ENCODE data around the gene TUBA4A. TPM values are rescaled to one million over a fixed set of nuclear protein-coding genes. Genes with fewer than 3 reads are reported as not detected.
A peak's percentile ranks its signal among the peaks of the same experiment; 100 is the strongest.

The TUBA4A gene
- total and polyA plus RNA-seq, 9 of the 15 experiments (the other 6 are each of a cell fraction or from before 2014, with no cell fraction given), result 25.1 to 174 (median 42.4) TPM

DNA sequence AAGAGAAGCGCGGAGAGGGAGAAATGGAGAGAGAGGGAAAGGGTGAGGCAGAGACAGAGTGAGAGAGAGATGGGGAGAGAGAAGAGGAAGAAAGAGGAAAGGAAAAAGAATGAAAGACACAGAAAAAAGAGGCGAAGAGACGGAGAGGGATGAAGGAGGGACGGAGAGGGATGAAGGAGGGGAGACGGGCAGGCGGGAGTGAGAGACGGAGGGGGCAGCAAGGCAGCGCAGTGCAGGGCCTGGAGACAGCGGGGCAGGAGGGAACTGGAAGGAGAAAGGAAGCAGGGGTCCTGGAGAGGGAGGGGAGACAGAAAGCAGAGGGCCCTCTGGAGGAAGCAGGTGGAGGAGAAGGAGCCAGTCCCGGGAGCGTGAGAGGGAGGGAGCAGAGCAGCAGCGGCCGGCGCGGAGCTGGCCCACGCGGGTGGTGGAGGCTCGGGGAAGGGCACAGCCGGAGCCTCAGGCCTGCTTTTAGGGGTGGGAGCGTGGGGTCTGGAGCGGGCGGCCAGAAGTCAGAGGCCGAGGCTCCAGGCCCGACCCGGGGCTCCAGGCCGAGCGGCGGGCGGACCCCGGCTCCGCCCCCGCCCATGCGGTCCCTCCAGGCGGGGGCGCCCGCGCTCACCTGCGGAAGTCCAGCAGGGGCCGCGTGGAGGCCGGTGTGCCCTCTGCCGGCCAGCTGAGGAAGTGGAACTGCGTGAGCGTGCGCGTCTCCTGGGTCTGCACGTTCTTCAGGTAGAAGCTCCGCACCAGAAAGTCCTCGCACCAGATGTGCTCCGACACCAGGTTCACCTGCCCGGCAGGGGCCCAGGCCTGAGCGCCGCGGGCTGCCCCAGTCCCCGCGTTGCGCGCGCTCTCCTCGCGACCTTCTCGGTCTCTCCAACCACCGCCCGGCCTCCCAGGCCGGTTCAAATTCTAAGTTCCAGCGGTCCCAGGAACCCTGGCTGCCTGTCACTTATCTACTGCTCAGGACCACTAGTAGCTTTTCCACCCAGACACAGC lies 40.9 kb upstream of the TUBA4A start (continued):
- TF ChIP-seq, protein P1, sequence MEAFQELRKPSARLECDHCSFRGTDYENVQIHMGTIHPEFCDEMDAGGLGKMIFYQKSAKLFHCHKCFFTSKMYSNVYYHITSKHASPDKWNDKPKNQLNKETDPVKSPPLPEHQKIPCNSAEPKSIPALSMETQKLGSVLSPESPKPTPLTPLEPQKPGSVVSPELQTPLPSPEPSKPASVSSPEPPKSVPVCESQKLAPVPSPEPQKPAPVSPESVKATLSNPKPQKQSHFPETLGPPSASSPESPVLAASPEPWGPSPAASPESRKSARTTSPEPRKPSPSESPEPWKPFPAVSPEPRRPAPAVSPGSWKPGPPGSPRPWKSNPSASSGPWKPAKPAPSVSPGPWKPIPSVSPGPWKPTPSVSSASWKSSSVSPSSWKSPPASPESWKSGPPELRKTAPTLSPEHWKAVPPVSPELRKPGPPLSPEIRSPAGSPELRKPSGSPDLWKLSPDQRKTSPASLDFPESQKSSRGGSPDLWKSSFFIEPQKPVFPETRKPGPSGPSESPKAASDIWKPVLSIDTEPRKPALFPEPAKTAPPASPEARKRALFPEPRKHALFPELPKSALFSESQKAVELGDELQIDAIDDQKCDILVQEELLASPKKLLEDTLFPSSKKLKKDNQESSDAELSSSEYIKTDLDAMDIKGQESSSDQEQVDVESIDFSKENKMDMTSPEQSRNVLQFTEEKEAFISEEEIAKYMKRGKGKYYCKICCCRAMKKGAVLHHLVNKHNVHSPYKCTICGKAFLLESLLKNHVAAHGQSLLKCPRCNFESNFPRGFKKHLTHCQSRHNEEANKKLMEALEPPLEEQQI (IDR thresholded peaks at IDR 0.05), result no peak
- no peak for TF ChIP-seq ZNF174 (CRISPR knock-in tag; IDR thresholded peaks at IDR 0.05)
- no peak for TF ChIP-seq OTX1 (CRISPR knock-in tag; IDR thresholded peaks at IDR 0.05)
- no peak for TF ChIP-seq PHB (CRISPR knock-in tag; IDR thresholded peaks at IDR 0.05)
- TF ChIP-seq, protein P2, sequence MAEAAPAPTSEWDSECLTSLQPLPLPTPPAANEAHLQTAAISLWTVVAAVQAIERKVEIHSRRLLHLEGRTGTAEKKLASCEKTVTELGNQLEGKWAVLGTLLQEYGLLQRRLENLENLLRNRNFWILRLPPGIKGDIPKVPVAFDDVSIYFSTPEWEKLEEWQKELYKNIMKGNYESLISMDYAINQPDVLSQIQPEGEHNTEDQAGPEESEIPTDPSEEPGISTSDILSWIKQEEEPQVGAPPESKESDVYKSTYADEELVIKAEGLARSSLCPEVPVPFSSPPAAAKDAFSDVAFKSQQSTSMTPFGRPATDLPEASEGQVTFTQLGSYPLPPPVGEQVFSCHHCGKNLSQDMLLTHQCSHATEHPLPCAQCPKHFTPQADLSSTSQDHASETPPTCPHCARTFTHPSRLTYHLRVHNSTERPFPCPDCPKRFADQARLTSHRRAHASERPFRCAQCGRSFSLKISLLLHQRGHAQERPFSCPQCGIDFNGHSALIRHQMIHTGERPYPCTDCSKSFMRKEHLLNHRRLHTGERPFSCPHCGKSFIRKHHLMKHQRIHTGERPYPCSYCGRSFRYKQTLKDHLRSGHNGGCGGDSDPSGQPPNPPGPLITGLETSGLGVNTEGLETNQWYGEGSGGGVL (CRISPR knock-in tag; IDR thresholded peaks at IDR 0.05), result no peak
- TF ChIP-seq TOE1 (IDR thresholded peaks at IDR 0.05; ENCODE audit: borderline replicate concordance), result no peak
- no peak for TF ChIP-seq TOE1 (CRISPR knock-in tag; IDR thresholded peaks at IDR 0.05; ENCODE audit: borderline replicate concordance, low read depth)
- no peak for TF ChIP-seq MTF1 (CRISPR knock-in tag; IDR thresholded peaks at IDR 0.05; ENCODE audit: borderline replicate concordance)
- no peak for TF ChIP-seq FOXJ3 (CRISPR knock-in tag; IDR thresholded peaks at IDR 0.05)
- TF ChIP-seq TGIF2 (CRISPR knock-in tag; IDR thresholded peaks at IDR 0.05), result no peak
- TF ChIP-seq, protein P3, sequence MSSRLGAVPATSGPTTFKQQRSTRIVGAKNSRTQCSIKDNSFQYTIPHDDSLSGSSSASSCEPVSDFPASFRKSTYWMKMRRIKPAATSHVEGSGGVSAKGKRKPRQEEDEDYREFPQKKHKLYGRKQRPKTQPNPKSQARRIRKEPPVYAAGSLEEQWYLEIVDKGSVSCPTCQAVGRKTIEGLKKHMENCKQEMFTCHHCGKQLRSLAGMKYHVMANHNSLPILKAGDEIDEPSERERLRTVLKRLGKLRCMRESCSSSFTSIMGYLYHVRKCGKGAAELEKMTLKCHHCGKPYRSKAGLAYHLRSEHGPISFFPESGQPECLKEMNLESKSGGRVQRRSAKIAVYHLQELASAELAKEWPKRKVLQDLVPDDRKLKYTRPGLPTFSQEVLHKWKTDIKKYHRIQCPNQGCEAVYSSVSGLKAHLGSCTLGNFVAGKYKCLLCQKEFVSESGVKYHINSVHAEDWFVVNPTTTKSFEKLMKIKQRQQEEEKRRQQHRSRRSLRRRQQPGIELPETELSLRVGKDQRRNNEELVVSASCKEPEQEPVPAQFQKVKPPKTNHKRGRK (tag; IDR thresholded peaks at IDR 0.05), result peak; percentile 82
- TF ChIP-seq GTF2A2 (tag; IDR thresholded peaks at IDR 0.05), result no peak
- TF ChIP-seq ZNF699 (CRISPR knock-in tag; IDR thresholded peaks at IDR 0.05; ENCODE audit: insufficient replicate concordance), result no peak
- TF ChIP-seq, protein P4, sequence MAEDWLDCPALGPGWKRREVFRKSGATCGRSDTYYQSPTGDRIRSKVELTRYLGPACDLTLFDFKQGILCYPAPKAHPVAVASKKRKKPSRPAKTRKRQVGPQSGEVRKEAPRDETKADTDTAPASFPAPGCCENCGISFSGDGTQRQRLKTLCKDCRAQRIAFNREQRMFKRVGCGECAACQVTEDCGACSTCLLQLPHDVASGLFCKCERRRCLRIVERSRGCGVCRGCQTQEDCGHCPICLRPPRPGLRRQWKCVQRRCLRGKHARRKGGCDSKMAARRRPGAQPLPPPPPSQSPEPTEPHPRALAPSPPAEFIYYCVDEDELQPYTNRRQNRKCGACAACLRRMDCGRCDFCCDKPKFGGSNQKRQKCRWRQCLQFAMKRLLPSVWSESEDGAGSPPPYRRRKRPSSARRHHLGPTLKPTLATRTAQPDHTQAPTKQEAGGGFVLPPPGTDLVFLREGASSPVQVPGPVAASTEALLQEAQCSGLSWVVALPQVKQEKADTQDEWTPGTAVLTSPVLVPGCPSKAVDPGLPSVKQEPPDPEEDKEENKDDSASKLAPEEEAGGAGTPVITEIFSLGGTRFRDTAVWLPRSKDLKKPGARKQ (CRISPR knock-in tag; IDR thresholded peaks at IDR 0.05), result no peak
- TF ChIP-seq, protein P5, sequence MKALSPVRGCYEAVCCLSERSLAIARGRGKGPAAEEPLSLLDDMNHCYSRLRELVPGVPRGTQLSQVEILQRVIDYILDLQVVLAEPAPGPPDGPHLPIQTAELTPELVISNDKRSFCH (CRISPR knock-in tag; IDR thresholded peaks at IDR 0.05), result no peak
- TF ChIP-seq, protein P5 (tag; IDR thresholded peaks at IDR 0.05), result peak; percentile 76
- TF ChIP-seq FOXA1 (IDR thresholded peaks at IDR 0.05; ENCODE audit: borderline replicate concordance), result no peak
